Prostate gland (tissue), 2 donors: ENCODE results near the gene FBXL19.

Experiments
- POLR2A ChIP-seq: fragments of 450-650 bp; IDR thresholded peaks from one replicate; pipeline ENCODE4 v1.6.1; 2016; ENCODE audit warnings: antibody characterized with exemption, mild to moderate bottlenecking
- TF ChIP-seq, protein P1 (sequence below), 4 experiments: fragments of 200-600 bp in 2 of 4; fragments of 450-650 bp in 2 of 4; sonication (generic) in 2 of 4; IDR thresholded peaks; 1 replicate in 3 of 4; 2 replicates in 1 of 4; pipeline ENCODE4 v1.5.1; 2016 to 2019; ENCODE audit warnings: antibody characterized with exemption in 4 of 4, mild to moderate bottlenecking in 2 of 4, moderate library complexity in 2 of 4

DNA sequence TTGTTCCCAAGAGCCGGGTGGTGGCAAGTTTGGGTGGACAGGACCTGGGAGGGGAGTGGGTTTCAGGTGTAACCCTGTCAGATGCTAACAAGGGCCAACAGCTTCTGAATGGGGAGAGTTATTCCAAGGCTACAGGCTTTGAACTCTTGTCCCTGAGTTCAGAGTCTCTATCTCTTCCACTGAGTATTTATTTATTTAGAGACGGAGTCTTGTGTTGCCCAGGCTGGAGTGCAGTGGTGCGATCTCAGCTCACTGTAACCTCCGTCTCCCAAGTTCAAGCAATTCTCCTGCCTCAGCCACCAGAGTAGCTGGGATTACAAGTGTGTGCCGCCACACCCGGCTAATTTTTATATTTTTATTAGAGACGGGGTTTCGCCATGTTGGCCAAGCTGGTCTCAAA is 31.6 kb downstream of the FBXL19 start:
- TF ChIP-seq, protein P1, sequence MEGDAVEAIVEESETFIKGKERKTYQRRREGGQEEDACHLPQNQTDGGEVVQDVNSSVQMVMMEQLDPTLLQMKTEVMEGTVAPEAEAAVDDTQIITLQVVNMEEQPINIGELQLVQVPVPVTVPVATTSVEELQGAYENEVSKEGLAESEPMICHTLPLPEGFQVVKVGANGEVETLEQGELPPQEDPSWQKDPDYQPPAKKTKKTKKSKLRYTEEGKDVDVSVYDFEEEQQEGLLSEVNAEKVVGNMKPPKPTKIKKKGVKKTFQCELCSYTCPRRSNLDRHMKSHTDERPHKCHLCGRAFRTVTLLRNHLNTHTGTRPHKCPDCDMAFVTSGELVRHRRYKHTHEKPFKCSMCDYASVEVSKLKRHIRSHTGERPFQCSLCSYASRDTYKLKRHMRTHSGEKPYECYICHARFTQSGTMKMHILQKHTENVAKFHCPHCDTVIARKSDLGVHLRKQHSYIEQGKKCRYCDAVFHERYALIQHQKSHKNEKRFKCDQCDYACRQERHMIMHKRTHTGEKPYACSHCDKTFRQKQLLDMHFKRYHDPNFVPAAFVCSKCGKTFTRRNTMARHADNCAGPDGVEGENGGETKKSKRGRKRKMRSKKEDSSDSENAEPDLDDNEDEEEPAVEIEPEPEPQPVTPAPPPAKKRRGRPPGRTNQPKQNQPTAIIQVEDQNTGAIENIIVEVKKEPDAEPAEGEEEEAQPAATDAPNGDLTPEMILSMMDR (IDR thresholded peaks at IDR 0.05) = no peak
- TF ChIP-seq POLR2A = no peak
